Measurements from ENCODE around the gene SAP25. TPM values are rescaled to one million over a fixed set of nuclear protein-coding genes. Genes with fewer than 3 reads are reported as not detected.
A peak's percentile ranks its signal among the peaks of the same experiment; 100 is the strongest.

The SAP25 gene
- total and polyA plus RNA-seq, 2 of the 8 experiments (the other 6 are each of a cell fraction or from before 2014, with no cell fraction given), result 3.6 to 5.8 TPM

- TF ChIP-seq TCF12 (IDR thresholded peaks at IDR 0.05; ENCODE audit: low read depth, low read length) (no peak), BCL11A (IDR thresholded peaks at IDR 0.05; ENCODE audit: low read depth in 2 of 2, low read length in 2 of 2) (no peak), RAD21 (IDR thresholded peaks at IDR 0.05 in 1 of 2, conservative IDR thresholded peaks at IDR 0.05 in 1 of 2; ENCODE audit: low read depth in 2 of 2, low read length in 2 of 2) (no peak), RXRA (IDR thresholded peaks at IDR 0.05; ENCODE audit: insufficient read depth, low read depth, low read length) (no peak), EZH2 (IDR thresholded peaks at IDR 0.05; ENCODE audit: low read depth, low read length, severe bottlenecking) (no peak)
- Histone ChIP-seq H3K56ac (replicated peaks; ENCODE audit: insufficient read length, low read depth, low read length) (no peak overlapping the region), H3K4me1 (replicated peaks in 1 of 4; ENCODE audit: control insufficient read depth in 3 of 4, insufficient read depth in 4 of 4, low read length in 3 of 4) (peaks cover 0 to 24% (median 13%) of the 10 kb centered on the region in 4 experiments; a peak in 6 of 7 replicates), H3K4me3 (ENCODE audit: extremely low read depth in 1 of 4, insufficient read depth in 2 of 4, low read depth in 3 of 4, low read length in 4 of 4) (peak overlapping the region; percentile 24 to 80 (median 80); a peak in 5 of 8 replicates), H3K23ac (ENCODE audit: insufficient read length) (no peak overlapping the region), H2BK12ac (ENCODE audit: low read depth, low read length) (peak overlapping the region; percentile 30), H4K91ac (replicated peaks; ENCODE audit: insufficient read length, low read length) (peak overlapping the region; percentile 12), H2BK20ac (ENCODE audit: low read length) (no peak overlapping the region), H3K18ac (ENCODE audit: extremely low read depth, low read length) (peak overlapping the region; percentile 76), H2AFZ (ENCODE audit: low read length) (no peak overlapping the region), H3K79me1 (ENCODE audit: low read depth, low read length) (peaks cover 5% of the 10 kb centered on the region), H3K4me2 (ENCODE audit: insufficient read depth in 1 of 2, low read depth in 2 of 2, low read length in 2 of 2) (peak overlapping the region; percentile 75 to 92), H2BK15ac (ENCODE audit: low read length) (no peak overlapping the region; the same call in 1 of the 2 replicates), H3K9me3 (ENCODE audit: insufficient read depth in 2 of 2, low read depth in 1 of 2, low read length in 1 of 2) (no peaks in the 10 kb centered on the region), H2BK5ac (ENCODE audit: low read depth, low read length) (peak overlapping the region; percentile 76; the same call in 1 of the 2 replicates), H3K36me3 (ENCODE audit: control insufficient read depth in 2 of 4, insufficient read depth in 4 of 4, low read length in 3 of 4) (peaks cover 12 to 22% (median 18%) of the 10 kb centered on the region in 4 experiments), H2BK120ac (replicated peaks; ENCODE audit: low read depth, low read length) (no peak overlapping the region), H3K79me2 (ENCODE audit: control insufficient read depth in 1 of 2, insufficient read depth in 2 of 2, low read length in 2 of 2) (peaks cover 0 to 11% of the 10 kb centered on the region in 2 experiments; a peak in 1 of 4 replicates), H4K5ac (ENCODE audit: insufficient read length, low read depth, low read length) (no peak overlapping the region), H2AK5ac (ENCODE audit: low read depth, low read length) (0 out of 2 replicates have a peak overlapping the region, but pooled peaks have one; percentile 56), H3K4ac (replicated peaks; ENCODE audit: insufficient read length, low read depth, low read length) (no peak overlapping the region), H3K27me3 (replicated peaks in 1 of 4; ENCODE audit: control insufficient read depth in 3 of 4, extremely low read depth in 1 of 4, insufficient read depth in 3 of 4, low read length in 3 of 4) (peaks cover 0 to 2% (median 0%) of the 10 kb centered on the region in 4 experiments; a peak in 1 of 7 replicates), H4K20me1 (replicated peaks in 1 of 2; ENCODE audit: control insufficient read depth in 1 of 2, insufficient read depth in 2 of 2, low read length in 2 of 2) (peaks cover 2 to 14% of the 10 kb centered on the region in 2 experiments), H3K27ac (ENCODE audit: low read depth, low read length) (peak overlapping the region; percentile 86), H4K8ac (ENCODE audit: extremely low read depth, insufficient read depth, low read length) (no peak overlapping the region), H3K23me2 (ENCODE audit: low read depth, low read length) (peaks cover 17% of the 10 kb centered on the region), H3K9ac (replicated peaks in 1 of 4; ENCODE audit: extremely low read depth in 1 of 4, low read depth in 3 of 4, low read length in 3 of 4) (peak overlapping the region in 2 of 4 experiments; percentile 31 to 52; a peak in 2 of 7 replicates), H3K14ac (ENCODE audit: insufficient read length) (no peak overlapping the region)
- FAIRE-seq, result no peak
- ChIA-PET CTCF (ENCODE audit: partially characterized antibody) (interaction anchor here (0.6 to 11.4 kb wide), 24 partner anchors 7 to 1820 kb away, joined by 3 to 171 read pairs (median 4); partner anchors contain the start of genes POP7, SAP25 and ZCWPW1), POLR2A (ENCODE audit: partially characterized antibody) (interaction anchor here (1.0 to 10.0 kb wide), 19 partner anchors 8 to 155 kb away, joined by 3 to 172 read pairs (median 5); partner anchors contain the start of genes MEPCE, MOSPD3, PCOLCE and POP7)
- WGBS, 2 experiments (ENCODE audit: extremely low coverage in 1 of 2, insufficient coverage in 1 of 2, insufficient read length in 1 of 2, insufficient replicate concordance in 2 of 2, low coverage in 1 of 2, low lambda C conversion rate in 2 of 2, missing lambda C conversion rate in 1 of 2), result 76% methylated on average over 8 of the region's 15 CpGs; no CpG with 5 or more reads in 1 of the 2 experiments
- no peak for DNase-seq (ENCODE audit: low read depth in 1 of 2, low spot score in 2 of 2)
Measured at GRCh38 chr7:100584054-100584682, 10.5 kb upstream of the SAP25 start.
